CD14-positive monocyte (primary cell): Measurements from ENCODE around the gene QSOX2. TPM values are rescaled to one million over a fixed set of nuclear protein-coding genes. Genes with fewer than 3 reads are reported as not detected.

Source experiments
- DNase-seq, 3 donors: peaks; one replicate each; pipeline ENCODE4 v3.0.0-alpha.2; 2011 to 2022
- H2AFZ ChIP-seq: 2 replicates; pipeline ENCODE4 v1.6.0; 2012; ENCODE audit warnings: mild to moderate bottlenecking, low read depth, low read length, inconsistent platforms; ENCODE audit not compliant: insufficient read depth, poor library complexity, severe bottlenecking
- H3K27ac ChIP-seq, 2 donors: 1 replicate in 1 of 2; 2 replicates in 1 of 2; pipeline ENCODE4 v1.5.1; 2012 to 2013; ENCODE audit warnings: low read length in 2 of 2, control low read depth in 1 of 2, inconsistent platforms in 1 of 2, low read depth in 1 of 2, mild to moderate bottlenecking in 1 of 2
- H3K27me3 ChIP-seq, 2 donors: one replicate each; pipeline versions ENCODE4 v1.6.0 to v1.6.1; 2011 to 2013; ENCODE audit warnings: low read length in 2 of 2; ENCODE audit not compliant: control insufficient read depth in 2 of 2, insufficient read depth in 2 of 2
- H3K36me3 ChIP-seq, 2 donors: replicated peaks in 1 of 2; 1 replicate in 1 of 2; 2 replicates in 1 of 2; pipeline versions ENCODE4 v1.5.1 to v1.6.1; 2012 to 2013; ENCODE audit warnings: low read length in 2 of 2, control low read depth in 1 of 2, inconsistent platforms in 1 of 2, mild to moderate bottlenecking in 1 of 2; ENCODE audit not compliant: insufficient read depth in 2 of 2, control insufficient read depth in 1 of 2
- H3K4me1 ChIP-seq, 2 donors: 1 replicate in 1 of 2; 2 replicates in 1 of 2; pipeline versions ENCODE4 v1.5.1 to v1.6.1; 2012 to 2013; ENCODE audit warnings: low read length in 2 of 2, control low read depth in 1 of 2, inconsistent platforms in 1 of 2, mild to moderate bottlenecking in 1 of 2, moderate library complexity in 1 of 2; ENCODE audit not compliant: insufficient read depth in 2 of 2, control insufficient read depth in 1 of 2
- H3K4me2 ChIP-seq: replicated peaks from 2 replicates; pipeline ENCODE3; 2012; ENCODE audit warnings: low read length, moderate library complexity, mild to moderate bottlenecking; ENCODE audit not compliant: poor library complexity, severe bottlenecking; ENCODE audit errors: extremely low read depth
- H3K4me3 ChIP-seq, 3 experiments: fragments of 200-600 bp in 1 of 3; sonication (generic) in 1 of 3; replicated peaks in 1 of 3; 1 replicate in 2 of 3; 2 replicates in 1 of 3; pipeline ENCODE4 v1.5.1; 2011 to 2013; ENCODE audit warnings: low read length in 3 of 3, mild to moderate bottlenecking in 3 of 3, control low read depth in 2 of 3, low read depth in 2 of 3, inconsistent platforms in 1 of 3, moderate library complexity in 1 of 3
- H3K79me2 ChIP-seq: 2 replicates; pipeline ENCODE4 v1.6.0; 2012; ENCODE audit warnings: mild to moderate bottlenecking, control low read depth, inconsistent platforms, low read length, moderate library complexity; ENCODE audit not compliant: insufficient read depth
- H3K9ac ChIP-seq: 2 replicates; pipeline ENCODE4 v1.6.0; 2017; ENCODE audit warnings: low read length, mild to moderate bottlenecking; ENCODE audit not compliant: insufficient read depth, poor library complexity, severe bottlenecking
- H3K9me3 ChIP-seq, 2 donors: replicated peaks in 1 of 2; 1 replicate in 1 of 2; 2 replicates in 1 of 2; pipeline versions ENCODE4 v1.5.1 to v1.6.1; 2012 to 2013; ENCODE audit warnings: low read length in 2 of 2, control low read depth in 1 of 2; ENCODE audit not compliant: control insufficient read depth in 1 of 2, insufficient read depth in 1 of 2
- H4K20me1 ChIP-seq: 2 replicates; pipeline ENCODE4 v1.6.0; 2012; ENCODE audit warnings: mild to moderate bottlenecking, low read length, control low read depth, moderate library complexity; ENCODE audit not compliant: insufficient read depth
- H3K27ac Mint-ChIP-seq, 7 donors: one replicate each; pipeline ENCODE4 v1.8.0; 2020; ENCODE audit warnings: mild to moderate bottlenecking in 7 of 7, mixed read lengths in 7 of 7, moderate library complexity in 6 of 7, inconsistent platforms in 2 of 7
- H3K27me3 Mint-ChIP-seq, 3 donors: one replicate each; pipeline ENCODE4 v1.8.0; 2021 to 2022; ENCODE audit warnings: low read depth in 3 of 3, mild to moderate bottlenecking in 3 of 3, mixed read lengths in 3 of 3, moderate library complexity in 3 of 3, inconsistent platforms in 1 of 3
- H3K36me3 Mint-ChIP-seq, 2 donors: one replicate each; pipeline ENCODE4 v1.8.0; 2020; ENCODE audit warnings: mixed read lengths in 2 of 2, inconsistent platforms in 1 of 2, mild to moderate bottlenecking in 1 of 2
- H3K4me1 Mint-ChIP-seq: one replicate; pipeline ENCODE4 v1.8.0; 2020; ENCODE audit warnings: mild to moderate bottlenecking, mixed read lengths
- H3K4me3 Mint-ChIP-seq, 2 donors: one replicate each; pipeline ENCODE4 v1.8.0; 2020; ENCODE audit warnings: mild to moderate bottlenecking in 2 of 2, mixed read lengths in 2 of 2, moderate library complexity in 1 of 2
- H3K9me3 Mint-ChIP-seq, 7 donors: one replicate each; pipeline ENCODE4 v1.8.0; 2020 to 2022; ENCODE audit warnings: mixed read lengths in 7 of 7, mild to moderate bottlenecking in 6 of 7, moderate library complexity in 6 of 7, inconsistent platforms in 2 of 7
- CTCF ChIP-seq: fragments of 200-600 bp; IDR thresholded peaks from one replicate; pipeline ENCODE4 v1.8.0; 2022; ENCODE audit warnings: antibody characterized with exemption, mild to moderate bottlenecking
- WGBS: methylation state at CpG from one replicate; pipeline ENCODE4 v1.1.5; 2013; ENCODE audit warnings: missing lambda C conversion rate; ENCODE audit not compliant: insufficient coverage; 5-methylcytosine and 5-hydroxymethylcytosine counted together
- intact Hi-C, 2 donors: fragments of 100-400 bp; cut with micrococcal nuclease; formaldehyde crosslinking; loops; one replicate each; pipeline versions ENCODE4 v1.15.0 to v1.15.1; 2023
- polyA plus RNA-seq, 3 donors: library from polyadenylated mRNA; depleted of rRNA in 1 of 3; unstranded in 2 of 3; stranded (reverse) in 1 of 3; fragments of 300-500 nt in 2 of 3; fragments of >200 nt in 1 of 3; fragmentation: Illumina TruSeq in 2 of 3; gene quantifications; 1 replicate in 2 of 3; 2 replicates in 1 of 3; pipeline ENCODE4 v1.2.3, GENCODE V29; 2012 to 2021

The QSOX2 gene
- polyA plus RNA-seq, 3 donors: 0.03 to 8.4 (median 0.17) TPM

DNA sequence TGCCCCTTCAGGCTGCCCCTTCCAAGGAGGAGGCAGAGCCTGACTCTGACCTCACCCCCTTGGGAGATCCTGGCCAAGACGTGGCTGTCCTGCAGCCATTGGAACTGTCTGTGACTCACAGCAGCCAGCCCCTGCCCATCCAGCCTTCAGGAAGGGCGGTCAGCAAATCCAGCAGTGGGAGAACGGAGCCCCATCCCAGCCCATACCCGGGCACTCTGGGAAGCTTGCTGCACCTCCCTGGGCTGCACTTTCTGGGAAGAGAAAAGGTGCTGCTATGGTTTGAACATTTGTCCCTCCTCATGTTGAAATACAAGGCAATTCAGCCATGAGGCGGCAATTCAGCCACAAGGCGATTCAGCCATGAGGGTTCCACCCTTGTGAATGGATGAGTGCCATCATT lies 33.9 kb upstream of the QSOX2 start:
- H3K27me3 Mint-ChIP-seq: peaks cover 7 to 23% (median 15%) of the 10 kb centered on the region in 3 donors
- Histone ChIP-seq H3K36me3 (no peaks in the 10 kb centered on the region), H3K9me3 (no peaks in the 10 kb centered on the region), H3K4me2 (no peak overlapping the region), H4K20me1 (no peaks in the 10 kb centered on the region), H3K4me1 (no peaks in the 10 kb centered on the region), H2AFZ (no peak overlapping the region), H3K79me2 (no peaks in the 10 kb centered on the region), H3K27ac (no peak overlapping the region), H3K9ac (no peak overlapping the region), H3K4me3 (no peak overlapping the region), H3K27me3 (no peaks in the 10 kb centered on the region)
- WGBS: 94% methylated on average over 4 of the region's 6 CpGs
- no peak overlapping the region for H3K4me3 Mint-ChIP-seq
- no peaks in the 10 kb centered on the region for H3K4me1 Mint-ChIP-seq
- intact Hi-C loops: no loop called here
- no peak for TF ChIP-seq CTCF
- H3K27ac Mint-ChIP-seq: no peak overlapping the region
- DNase-seq: no peak
- H3K9me3 Mint-ChIP-seq: peaks cover 0 to 2% (median 0%) of the 10 kb centered on the region in 7 donors
- no peaks in the 10 kb centered on the region for H3K36me3 Mint-ChIP-seq

GRCh38 chr9:136278894-136279293 lies 33.3 kb upstream of the QSOX2 start:
- H3K27ac Mint-ChIP-seq: no peak overlapping the region
- H3K4me3 ChIP-seq: no peak overlapping the region
- no CpG with 5 or more reads among the region's 1 CpG for WGBS
- no peaks in the 10 kb centered on the region for H3K36me3 ChIP-seq
- no peaks in the 10 kb centered on the region for H3K9me3 ChIP-seq
- H3K36me3 Mint-ChIP-seq: no peaks in the 10 kb centered on the region
- intact Hi-C loops: no loop called here
- DNase-seq: no peak
- TF ChIP-seq CTCF: no peak
- peaks cover 0 to 2% (median 0%) of the 10 kb centered on the region in 7 donors for H3K9me3 Mint-ChIP-seq
- H3K4me3 Mint-ChIP-seq: no peak overlapping the region
- H3K27ac ChIP-seq: no peak overlapping the region
- H4K20me1 ChIP-seq: no peaks in the 10 kb centered on the region
- peaks cover 6 to 23% (median 15%) of the 10 kb centered on the region in 3 donors for H3K27me3 Mint-ChIP-seq
- H2AFZ ChIP-seq: no peak overlapping the region
- no peak overlapping the region for H3K4me2 ChIP-seq
- no peak overlapping the region for H3K9ac ChIP-seq
- no peaks in the 10 kb centered on the region for H3K4me1 ChIP-seq
- H3K79me2 ChIP-seq: no peaks in the 10 kb centered on the region
- H3K27me3 ChIP-seq: no peaks in the 10 kb centered on the region
- H3K4me1 Mint-ChIP-seq: no peaks in the 10 kb centered on the region
